HG03354 (cell line): ENCODE measurements around the gene EPHA6.
"Not testable (repeated sequence)": the region's sequence is repeated elsewhere in the genome, so short reads cannot be mapped to it uniquely, and the experiment has no call there.

ENCODE experiments used
- ATAC-seq: cut with Tn5 transposase; IDR thresholded peaks from one replicate; pipeline ENCODE4 v1.9.1; 2021; ENCODE audit warnings: mild to moderate bottlenecking; ENCODE audit not compliant: unreplicated experiment, poor library complexity, severe bottlenecking

EPHA6 gene

GRCh38 chr3:97009427-97010019 lies 195.1 kb downstream of the EPHA6 start:
- ATAC-seq: no peak

- no peak for ATAC-seq
Observed at GRCh38 chr3:97010881-97011657, 196.7 kb downstream of the EPHA6 start.

GRCh38 chr3:97021778-97022177 lies 207.4 kb downstream of the EPHA6 start:
- no peak for ATAC-seq

- not testable (repeated sequence) for ATAC-seq
Observed at GRCh38 chr3:97025612-97026011, 211.2 kb downstream of the EPHA6 start.

- ATAC-seq: no peak
Observed at GRCh38 chr3:97029972-97030371, 215.6 kb downstream of the EPHA6 start.

DNA sequence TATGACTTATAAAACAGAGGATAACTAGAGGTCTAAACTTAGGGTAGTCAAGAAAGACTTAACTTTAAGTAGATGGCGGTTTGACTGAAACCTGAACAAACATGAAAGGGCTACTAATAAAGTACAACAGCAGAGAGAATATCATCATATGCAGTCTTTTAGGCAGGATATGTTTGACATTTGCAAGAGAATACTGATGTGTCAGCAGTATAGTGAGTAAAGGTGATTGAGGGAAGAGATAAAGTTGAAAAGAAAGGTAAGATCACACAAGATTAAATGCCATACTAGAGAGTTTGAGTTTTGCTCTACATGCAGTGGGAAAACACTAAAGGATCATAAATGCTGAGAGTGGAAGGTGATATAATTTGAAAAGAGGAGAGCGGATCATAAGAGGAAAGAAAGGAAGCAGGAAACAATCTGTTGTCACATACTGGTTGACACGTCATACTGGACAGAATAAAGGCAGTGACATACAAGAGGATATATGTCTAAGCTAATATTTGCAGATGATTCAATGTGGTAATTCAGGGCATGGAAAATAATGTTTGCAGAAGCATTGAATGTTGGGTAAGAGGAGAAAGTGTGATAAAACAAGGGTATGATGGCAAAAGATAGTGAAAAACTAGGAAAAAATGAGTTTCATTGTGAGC lies 223.0 kb downstream of the EPHA6 start:
- ATAC-seq: no peak

DNA sequence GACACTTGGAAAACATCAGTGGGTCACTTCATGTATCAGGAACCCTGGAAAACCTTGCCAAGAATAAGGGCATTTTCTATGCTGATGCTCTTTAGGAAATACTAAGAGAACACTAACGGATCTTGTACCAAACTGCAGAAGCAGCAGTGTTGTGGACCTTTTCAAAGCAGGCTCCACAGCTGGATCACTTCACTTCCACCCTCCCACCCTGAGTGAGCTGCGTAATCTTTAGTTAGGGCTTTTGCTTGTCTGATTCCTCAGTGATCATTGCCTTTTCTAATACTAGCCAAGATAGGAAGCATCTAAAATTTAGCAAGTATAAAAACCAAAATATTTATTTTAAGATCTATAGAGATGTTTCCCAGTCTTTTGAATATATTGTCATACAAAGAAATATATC lies 229.0 kb downstream of the EPHA6 start:
- no peak for ATAC-seq

GRCh38 chr3:97057365-97057764 lies 243.0 kb downstream of the EPHA6 start:
- ATAC-seq: no peak

DNA sequence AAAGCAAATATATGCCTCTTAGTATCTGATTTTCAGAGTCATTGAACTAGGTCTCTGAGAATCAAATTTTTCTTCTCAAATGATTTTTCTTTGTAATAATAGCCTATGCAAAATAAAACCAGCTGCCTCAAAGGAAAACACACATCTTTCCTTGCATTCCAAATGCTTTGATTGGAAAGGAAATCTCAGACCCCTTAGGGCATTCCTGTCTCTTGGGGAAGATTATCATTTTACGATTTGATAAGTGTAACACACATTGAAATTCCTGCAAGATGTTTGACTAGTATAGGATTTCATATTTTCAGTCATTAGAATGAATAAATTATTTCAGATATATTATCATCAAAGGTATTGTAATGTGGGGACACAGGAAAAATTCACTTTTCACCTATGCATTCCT lies 244.8 kb downstream of the EPHA6 start:
- no peak for ATAC-seq

DNA sequence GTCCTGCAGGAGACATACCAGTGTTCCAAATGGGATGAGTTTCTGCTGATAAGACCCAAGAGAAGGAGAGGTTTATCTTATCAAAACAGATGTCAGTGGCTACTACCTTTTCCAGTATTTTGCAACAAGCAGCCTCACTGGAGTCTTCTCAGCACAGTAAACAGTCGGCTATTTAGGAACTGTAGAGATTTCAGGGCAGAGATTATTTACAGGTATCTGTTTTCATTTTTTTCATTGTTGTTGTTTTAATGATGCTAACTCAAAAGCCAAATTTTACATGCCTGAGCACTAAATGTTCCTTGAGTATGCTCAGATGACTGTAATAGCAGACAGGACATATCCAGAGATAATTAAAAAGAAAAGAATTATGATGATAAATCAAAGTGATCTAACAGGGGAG lies 252.1 kb downstream of the EPHA6 start:
- no peak for ATAC-seq

- ATAC-seq: no peak
Observed at GRCh38 chr3:97070302-97070701, 255.9 kb downstream of the EPHA6 start.

DNA sequence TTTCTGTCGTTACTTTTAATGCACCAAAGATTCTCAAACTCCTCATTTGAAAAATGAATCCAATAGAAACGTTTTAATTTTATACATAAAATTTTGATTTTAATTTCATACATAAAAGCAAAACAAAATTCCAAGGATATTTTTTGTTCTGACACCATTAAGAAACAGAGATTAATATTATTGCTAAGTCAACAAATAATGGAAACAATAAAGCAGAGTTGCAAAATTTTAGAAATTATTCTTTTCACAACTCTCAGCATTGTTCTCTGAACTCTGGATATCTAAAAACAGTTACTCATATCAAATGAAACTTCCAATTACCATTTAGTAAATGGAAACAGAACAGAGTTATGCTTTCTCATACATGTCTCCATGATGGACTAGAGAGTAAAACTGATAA lies 260.2 kb downstream of the EPHA6 start:
- ATAC-seq: no peak

DNA sequence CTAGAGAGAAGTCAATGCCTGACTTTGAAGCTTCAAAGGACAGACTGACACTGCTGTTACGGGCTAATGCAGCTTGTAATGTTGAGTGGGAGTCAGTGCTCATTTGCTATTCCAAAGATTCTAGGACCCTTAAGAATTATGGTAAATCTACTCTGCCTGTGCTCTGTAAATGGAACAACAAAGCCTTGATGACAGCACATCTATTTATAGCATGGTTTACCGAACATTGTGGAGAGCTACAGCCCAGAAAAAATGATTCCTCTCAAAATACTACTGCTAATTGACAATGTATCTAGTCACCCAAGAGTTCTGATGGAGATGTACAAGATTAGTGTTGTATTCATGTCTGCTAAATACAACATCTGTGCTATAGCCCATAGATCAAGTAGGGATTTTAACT lies 262.3 kb downstream of the EPHA6 start:
- no peak for ATAC-seq

DNA sequence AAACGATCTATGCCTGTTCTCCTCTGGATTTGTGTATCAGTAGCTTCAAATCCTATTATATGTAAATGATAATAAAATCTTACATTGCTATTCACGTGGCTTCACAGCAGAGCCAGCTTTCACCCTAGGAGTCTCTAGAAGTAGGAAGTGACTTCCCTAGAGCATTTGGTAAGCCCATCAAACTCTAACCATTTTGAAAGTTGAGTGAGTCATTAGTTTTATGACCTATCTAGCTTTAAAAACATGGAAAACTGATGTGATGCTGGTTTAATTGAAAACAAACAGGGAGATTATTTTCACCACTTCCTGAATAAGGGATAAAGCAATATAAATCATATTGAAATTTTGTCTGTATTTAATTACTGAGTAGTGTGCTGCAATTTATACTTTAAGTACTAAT lies 275.2 kb downstream of the EPHA6 start:
- ATAC-seq: no peak

GRCh38 chr3:97102641-97103040 lies 288.2 kb downstream of the EPHA6 start:
- ATAC-seq: no peak

- ATAC-seq: no peak
Observed at GRCh38 chr3:97105989-97106651, 291.7 kb downstream of the EPHA6 start.

GRCh38 chr3:97106652-97106989 lies 292.2 kb downstream of the EPHA6 start:
- ATAC-seq: no peak

- ATAC-seq: no peak
Observed at GRCh38 chr3:97108136-97108535, 293.7 kb downstream of the EPHA6 start.

DNA sequence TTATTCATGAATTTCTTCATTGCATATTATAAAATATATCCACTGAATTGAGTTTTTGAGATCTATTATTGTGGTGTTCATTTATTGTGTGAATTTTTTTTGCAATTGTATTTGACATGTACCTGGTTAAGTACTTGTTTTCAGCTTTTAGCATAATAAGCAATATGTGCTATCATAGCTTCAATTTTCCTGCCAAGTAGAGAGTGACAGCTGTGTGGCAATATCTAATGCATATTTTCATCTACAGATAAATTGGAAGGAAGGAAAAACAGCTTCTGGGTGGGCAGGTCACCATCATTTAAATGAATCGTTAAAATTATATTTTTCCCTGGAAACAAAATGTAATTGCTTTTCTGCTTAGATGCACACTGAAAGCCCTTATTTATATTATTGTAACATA lies 296.9 kb downstream of the EPHA6 start:
- ATAC-seq: no peak

- no peak for ATAC-seq
Observed at GRCh38 chr3:97121386-97121785, 307.0 kb downstream of the EPHA6 start.
